Measurements from ENCODE around the gene RASGRF2. TPM values are rescaled to one million over a fixed set of nuclear protein-coding genes. Genes with fewer than 3 reads are reported as not detected.

Gene RASGRF2
- total RNA-seq, 1 donor from 2014 or later, result not detected

- no peak for DNase-seq (ENCODE audit: low read depth)
Measured at GRCh38 chr5:81128416-81128815, 168.3 kb downstream of the RASGRF2 start.

GRCh38 chr5:81132381-81132780 lies 172.2 kb downstream of the RASGRF2 start:
- no peak for DNase-seq (ENCODE audit: low read depth)

DNA sequence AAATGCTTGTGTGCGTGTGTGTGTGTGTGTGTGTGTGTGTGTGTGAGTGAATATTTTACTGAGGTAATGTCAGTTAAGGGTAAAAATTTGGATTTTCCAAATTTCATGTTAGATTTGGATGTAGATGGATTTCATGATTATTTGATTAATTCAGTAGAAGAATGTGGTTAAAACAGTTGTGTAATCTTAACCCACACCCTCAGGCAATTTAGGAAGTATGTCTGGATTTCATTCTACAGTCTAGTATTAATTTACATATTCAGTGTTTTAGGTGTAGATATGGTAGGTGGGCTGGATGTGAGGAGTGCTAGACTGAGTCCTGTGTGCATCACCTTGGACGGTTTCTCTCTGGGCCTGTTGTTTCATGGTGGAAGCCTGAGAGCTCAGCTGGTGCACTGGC lies 173.9 kb downstream of the RASGRF2 start:
- DNase-seq (ENCODE audit: low read depth), result no peak

DNA sequence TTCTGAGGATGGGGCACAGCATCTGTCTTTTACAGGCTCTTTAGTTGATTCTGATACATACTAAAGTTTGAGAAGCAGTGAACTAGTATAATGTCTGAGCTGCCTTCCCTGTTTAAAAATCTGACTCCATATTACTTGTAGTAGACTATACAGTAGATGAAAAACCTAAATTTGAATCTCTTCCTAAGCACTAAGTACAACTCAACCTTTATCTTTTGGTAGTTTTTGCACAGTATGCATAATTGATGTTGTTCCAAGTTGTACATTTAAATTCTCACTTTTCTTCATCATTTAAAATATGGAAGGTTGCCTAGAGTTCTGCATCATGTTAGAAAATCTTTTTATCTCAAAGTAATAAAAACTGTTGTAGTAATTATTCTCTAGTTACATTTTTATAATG lies 174.4 kb downstream of the RASGRF2 start:
- no peak for DNase-seq (ENCODE audit: low read depth)

DNA sequence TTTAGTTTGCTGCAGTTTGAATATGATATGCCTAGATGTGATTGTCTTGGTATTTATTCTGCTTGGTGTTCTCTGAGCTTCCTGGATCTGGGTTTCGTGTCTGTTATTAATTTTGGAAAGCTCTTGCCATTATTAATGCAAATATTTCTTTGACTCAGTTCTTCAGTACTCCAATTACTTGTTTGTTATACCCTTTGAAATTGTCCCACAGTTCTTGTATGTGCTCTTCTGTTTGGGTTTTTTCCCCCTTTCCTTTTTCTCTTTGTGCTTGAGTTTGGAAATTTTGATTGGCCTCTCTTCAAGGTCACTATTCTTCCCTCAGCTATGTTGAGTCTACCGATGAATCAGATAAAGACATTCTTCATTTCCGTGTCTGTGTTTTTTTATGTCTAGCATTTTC lies 176.4 kb downstream of the RASGRF2 start:
- no peak for DNase-seq (ENCODE audit: low read depth)

DNA sequence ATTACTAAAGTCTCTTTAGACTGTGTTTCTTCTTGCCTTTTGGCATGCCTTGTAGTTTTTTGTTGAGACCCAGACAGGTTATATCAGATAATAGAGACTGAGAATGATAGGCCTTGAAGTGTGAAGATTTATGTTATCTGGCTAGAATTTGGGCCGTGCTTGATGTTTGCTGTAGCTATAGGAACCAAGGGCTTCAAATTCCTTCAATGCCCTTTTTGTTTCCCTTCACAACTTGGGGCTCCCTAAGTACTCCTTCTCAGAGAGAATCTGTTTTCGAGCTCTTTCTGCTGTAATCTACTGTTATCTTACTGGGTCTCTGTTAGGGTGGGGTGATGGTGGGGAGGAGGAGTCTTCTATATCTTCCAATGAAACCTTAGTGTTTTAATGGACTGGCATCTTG lies 177.7 kb downstream of the RASGRF2 start:
- no peak for DNase-seq (ENCODE audit: low read depth)

DNA sequence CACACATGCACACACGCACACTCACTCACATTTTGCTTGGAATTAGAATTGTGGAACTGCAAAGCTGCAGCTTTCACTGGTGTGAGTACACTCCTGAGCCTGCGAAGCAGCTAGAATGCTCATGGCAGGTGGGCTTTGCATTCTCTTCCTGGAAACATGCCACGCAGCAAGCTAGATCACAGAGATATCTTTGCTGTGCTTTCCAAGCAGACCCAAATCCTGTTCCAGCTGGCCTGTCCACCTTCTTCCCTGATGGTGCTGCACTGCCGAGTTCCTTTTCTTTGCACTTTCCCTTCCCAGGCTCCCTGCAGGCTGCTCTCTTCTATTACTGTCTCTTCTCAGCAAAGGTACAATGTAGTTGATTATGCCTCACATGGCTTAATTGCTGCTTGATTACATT lies 180.3 kb downstream of the RASGRF2 start:
- DNase-seq (ENCODE audit: low read depth), result no peak

GRCh38 chr5:81140943-81141342 lies 180.8 kb downstream of the RASGRF2 start:
- peak; percentile 31 for DNase-seq (ENCODE audit: low read depth)

DNA sequence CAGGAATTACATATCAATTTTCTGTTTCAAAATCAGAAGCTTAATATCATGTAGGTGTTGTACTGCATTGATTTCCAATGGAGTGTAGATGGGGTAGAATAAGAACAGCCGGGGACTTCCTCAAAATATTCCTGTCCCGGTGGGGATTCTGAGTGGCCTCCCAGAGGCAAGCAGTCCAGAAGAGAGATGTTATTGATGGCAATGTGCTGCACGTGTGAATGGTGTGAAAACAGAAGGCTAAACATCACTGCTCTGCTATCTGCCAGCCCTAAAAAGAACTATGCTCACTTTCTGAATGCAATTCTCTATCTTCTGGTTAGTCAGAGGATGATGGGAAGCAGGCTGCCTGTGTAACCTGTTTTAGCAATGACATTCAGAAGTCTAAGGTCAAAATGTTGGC lies 181.9 kb downstream of the RASGRF2 start:
- no peak for DNase-seq (ENCODE audit: low read depth)

DNA sequence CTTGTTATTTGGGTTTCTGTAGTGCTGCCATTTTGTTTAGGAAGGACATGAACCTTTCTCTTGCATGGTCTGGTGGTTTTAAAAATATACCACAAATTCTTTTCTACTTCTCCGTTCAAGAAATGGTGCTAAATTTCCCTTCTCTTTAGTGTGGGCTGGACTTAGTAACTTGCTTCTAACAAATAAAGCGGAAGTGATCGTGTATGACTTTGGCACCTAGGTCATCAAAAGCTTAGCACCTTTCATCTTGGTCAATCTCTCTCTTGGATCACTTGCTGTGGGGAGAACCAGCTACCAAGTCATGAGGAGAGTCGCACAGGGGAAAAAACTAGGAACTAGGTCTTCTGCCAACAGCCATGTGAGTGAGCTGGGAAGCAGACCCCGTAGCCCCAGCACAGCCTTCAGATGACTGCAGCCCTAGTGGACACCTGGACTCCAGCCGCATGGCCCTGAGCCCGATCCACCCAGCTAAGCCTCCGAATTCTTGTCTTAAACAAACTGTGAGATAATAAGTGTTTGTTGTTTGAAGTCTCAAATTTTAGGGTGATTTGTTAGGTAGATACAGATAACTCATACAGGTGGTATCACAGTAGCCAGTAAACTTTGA lies 185.3 kb downstream of the RASGRF2 start:
- DNase-seq (ENCODE audit: low read depth), result no peak

DNA sequence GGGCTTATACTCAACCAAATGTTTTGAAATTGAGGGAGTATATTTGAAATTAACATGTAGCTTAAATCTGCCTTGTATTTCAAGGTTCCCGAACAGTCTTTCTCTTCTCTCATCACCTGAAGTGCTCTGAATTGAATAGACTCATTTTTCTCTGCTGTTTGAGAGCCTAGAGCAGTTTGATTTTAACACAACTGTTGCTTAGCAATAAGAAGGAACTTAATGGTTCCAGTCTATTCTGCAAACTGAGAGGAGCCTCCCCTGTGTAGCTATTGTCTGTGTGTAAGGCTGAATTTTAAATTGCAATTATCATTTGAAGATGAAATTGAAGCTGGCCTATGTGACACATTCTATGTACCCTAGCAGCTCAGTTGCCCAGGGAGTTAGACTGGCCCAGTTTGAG lies 185.9 kb downstream of the RASGRF2 start:
- no peak for DNase-seq (ENCODE audit: low read depth)

DNA sequence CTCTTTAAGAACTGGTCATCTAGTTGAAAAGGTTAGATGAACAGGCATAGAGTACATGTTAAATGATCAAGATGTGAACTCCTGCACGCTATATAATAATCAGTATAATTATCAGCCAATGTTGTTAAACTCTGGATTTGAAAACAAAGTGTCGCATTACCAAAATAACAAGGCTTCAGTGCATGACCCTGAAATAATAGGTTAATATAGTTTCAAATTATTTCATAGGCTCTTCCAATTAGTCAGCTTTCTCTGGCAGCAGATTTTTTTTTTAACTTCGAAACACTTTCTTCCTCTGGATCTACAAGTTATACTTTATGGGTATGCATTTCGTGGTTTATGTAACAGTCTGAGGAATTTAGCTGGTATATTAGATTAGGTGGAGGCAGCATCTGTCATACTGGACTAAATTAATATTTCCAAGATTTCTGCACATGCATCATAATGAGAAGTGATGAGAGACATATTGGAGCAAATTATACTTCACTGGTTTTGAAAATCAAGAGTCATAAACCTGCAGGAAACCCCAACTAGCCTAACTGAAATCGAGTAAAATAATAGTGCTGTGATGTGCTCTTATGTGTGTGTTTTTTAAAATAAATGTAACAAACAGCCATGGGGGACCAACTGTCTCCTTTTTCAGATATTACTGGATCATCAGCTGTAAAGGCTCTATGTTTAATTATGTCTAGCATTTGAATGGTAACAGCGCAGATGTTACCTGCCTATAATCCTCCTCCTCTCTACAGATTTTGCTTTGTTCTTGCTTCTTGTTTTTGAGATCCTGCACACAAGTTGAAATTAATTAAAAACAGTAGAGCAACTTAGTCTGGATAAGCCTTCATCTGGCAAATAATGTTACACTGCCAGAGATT lies 187.1 kb downstream of the RASGRF2 start:
- DNase-seq (ENCODE audit: low read depth), result no peak

- no peak for DNase-seq (ENCODE audit: low read depth)
Measured at GRCh38 chr5:81147886-81148571, 187.9 kb downstream of the RASGRF2 start.

- DNase-seq (ENCODE audit: low read depth), result peak; percentile 19
Measured at GRCh38 chr5:81151546-81151945, 191.4 kb downstream of the RASGRF2 start.

DNA sequence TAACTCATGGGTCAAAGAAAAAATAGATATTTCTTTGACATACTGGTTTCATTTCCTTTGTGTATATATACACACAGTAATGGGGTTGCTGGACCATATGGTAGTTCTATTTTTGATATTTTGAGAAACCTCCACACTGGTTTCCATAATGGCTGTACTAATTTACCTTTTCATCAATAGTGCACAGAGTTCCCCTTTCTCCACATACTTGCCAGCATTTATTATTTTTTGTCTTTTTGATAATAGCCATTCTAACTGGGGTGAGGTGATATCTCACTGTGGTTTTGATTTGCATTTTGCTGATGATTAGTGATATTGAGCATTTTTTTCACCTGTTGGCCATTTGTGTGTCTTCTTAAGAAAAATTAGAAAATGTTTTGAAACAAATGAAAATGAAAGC lies 194.6 kb downstream of the RASGRF2 start:
- DNase-seq (ENCODE audit: low read depth), result no peak

- no peak for DNase-seq (ENCODE audit: low read depth)
Measured at GRCh38 chr5:81156732-81157131, 196.6 kb downstream of the RASGRF2 start.

DNA sequence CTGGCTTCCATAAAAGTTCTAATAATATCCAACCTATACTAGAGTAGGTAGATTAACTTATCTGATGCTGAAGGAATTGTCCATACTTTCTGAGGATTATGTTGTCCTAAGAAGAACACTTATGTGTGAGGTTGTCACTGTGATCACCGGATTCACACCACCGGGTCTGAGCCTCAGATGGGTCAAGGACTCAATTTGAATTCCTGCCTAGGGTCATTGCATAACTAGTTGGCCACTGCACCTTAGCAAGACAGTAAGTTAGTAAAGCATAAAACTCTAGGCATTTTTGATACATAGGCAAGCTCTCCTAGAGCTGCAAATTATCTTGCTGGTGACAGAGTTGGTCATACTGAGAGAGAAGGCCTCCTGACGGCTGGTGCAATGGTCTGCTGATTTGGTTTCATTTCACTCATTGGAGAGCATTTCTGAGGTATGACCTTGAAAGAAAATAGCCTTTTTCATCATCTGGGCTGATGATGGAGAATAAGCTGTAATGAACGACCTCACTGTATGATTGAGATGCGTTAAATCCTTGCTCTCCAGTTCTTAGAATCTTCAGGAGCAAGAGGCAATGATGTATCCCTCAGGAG lies 200.9 kb downstream of the RASGRF2 start:
- no peak for DNase-seq (ENCODE audit: low read depth)

- DNase-seq (ENCODE audit: low read depth), result no peak
Measured at GRCh38 chr5:81162501-81162900, 202.3 kb downstream of the RASGRF2 start.

DNA sequence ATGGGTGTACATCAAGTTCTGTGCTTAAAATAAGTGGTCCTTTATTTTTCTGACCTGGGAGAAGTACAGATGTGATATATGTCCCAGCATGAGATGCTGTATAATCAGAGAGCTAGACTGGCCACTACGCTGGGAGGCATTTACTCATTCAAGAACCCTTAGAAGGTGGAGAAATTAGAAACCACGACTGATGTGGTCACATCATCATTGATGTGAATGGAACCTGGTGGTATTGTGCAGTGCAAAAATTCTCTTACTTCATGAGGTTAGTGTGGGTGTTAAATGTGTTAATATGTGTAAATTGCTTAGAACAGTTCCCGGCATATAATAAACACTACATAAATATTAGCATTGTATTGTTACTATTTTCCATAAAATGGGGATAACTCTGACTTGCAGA lies 203.5 kb downstream of the RASGRF2 start:
- DNase-seq (ENCODE audit: low read depth), result no peak

DNA sequence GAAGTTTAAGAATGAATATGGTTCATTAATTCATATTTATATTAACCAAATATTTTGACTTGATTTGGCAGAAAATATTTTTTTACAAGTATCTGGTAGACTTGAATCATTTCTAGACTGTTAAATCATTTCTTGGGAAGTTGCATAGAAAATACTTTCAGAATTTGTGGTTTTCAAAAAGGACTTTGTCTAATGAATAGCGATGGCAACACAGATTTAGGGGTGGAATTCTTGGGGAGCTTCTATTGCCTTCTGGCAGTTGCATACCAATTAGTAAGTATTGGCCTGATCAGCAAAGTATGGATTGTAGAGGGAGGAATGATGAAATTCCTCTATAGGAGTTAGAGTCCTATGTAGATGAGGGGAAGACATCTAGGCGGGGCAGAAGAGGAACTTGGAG lies 204.3 kb downstream of the RASGRF2 start:
- no peak for DNase-seq (ENCODE audit: low read depth)

DNA sequence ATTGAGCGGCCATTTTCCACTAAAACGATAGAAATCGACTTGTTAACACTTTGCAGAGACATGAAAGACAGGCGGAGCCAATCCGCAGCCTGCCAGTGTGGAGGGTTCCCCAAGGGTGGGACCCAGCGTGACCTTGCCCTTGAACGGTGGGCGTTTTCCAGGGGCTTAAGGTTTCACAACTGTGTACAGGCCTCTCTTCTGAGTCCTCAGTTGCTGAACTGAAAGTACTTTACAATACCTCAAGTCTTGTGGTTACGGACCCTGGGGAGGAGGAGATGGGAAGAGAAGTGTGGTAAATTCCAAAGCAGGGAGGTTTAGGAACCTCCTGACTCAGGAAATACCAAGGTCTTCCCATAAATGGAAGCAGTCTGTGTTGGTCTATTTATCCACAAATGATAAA lies 204.8 kb downstream of the RASGRF2 start:
- no peak for DNase-seq (ENCODE audit: low read depth)
